Epithelial cell of esophagus (primary cell): ENCODE data around the gene PRR12.

Source experiments
- DNase-seq: peaks from one replicate; pipeline ENCODE4 v3.0.0; 2010; ENCODE audit warnings: low read depth
- H3K4me3 ChIP-seq: 2 replicates; pipeline ENCODE4 v1.5.1; 2011; ENCODE audit warnings: mild to moderate bottlenecking, low read length, control low read depth
- CTCF ChIP-seq: IDR thresholded peaks from 2 replicates; pipeline ENCODE4 v1.5.1; 2011; ENCODE audit warnings: low read depth, mild to moderate bottlenecking, low read length, control low read depth, inconsistent platforms; ENCODE audit not compliant: insufficient read depth; ENCODE audit errors: missing control alignments

PRR12 gene

GRCh38 chr19:49656456-49657109 is 65.6 kb downstream of the PRR12 start:
- H3K4me3 ChIP-seq = no peak overlapping the region
- no peak for TF ChIP-seq CTCF
- DNase-seq = no peak

DNA sequence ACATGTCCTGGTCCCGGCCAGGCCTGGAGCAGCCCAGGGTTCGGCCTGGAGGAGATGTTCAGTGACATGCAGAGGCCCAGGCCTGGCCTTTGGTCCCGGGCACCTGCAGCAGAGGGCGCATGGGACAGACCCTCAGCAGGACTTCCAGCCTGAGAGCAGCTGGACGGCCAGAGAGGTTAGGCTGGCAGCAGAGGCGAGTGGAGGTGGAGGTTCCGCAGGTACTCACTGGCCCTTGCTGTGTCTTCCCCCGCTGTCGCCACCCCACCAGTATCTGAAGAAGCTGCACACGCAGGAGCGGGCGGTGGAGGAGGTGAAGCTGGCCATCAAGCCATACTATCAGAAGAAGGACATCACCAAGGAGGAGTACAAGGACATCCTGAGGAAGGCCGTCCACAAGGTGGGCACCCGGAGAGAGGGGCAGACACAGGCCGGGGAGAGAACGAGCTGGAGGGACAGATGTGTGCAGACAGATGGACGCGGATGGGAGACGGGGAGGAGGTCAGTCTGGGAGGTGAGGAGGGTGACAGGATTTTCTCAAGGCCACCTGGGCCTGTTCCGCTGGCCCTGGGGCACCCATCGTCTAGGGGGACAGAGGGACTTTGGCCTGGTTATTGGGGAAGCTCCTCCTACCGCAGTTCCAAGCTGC is 66.6 kb downstream of the PRR12 start:
- no peak for DNase-seq
- H3K4me3 ChIP-seq = no peak overlapping the region

GRCh38 chr19:49658139-49658517 is 67.1 kb downstream of the PRR12 start:
- no peak overlapping the region for H3K4me3 ChIP-seq
- TF ChIP-seq CTCF = no peak
- no peak for DNase-seq

More for the DNA sequence above, 66.6 kb downstream of the PRR12 start:
- no peak for TF ChIP-seq CTCF

- H3K4me3 ChIP-seq = no peak overlapping the region
- TF ChIP-seq CTCF = no peak
- DNase-seq = no peak
Measured at GRCh38 chr19:49658566-49659442, 67.8 kb downstream of the PRR12 start.

GRCh38 chr19:49660338-49660961 is 69.5 kb downstream of the PRR12 start:
- no peak for TF ChIP-seq CTCF

GRCh38 chr19:49662011-49662410 is 71.0 kb downstream of the PRR12 start:
- DNase-seq = no peak
- no peak for TF ChIP-seq CTCF
- H3K4me3 ChIP-seq = no peak overlapping the region

More at GRCh38 chr19:49660338-49660961, 69.5 kb downstream of the PRR12 start:
- no peak overlapping the region for H3K4me3 ChIP-seq
- DNase-seq = no peak
